ENCODE measurements around the gene AMPD1.

GRCh38 chr1:114694540-114695310, 621 bp downstream of the AMPD1 start:
- no peak for TF ChIP-seq CTCF (IDR thresholded peaks at IDR 0.05)
- no peak for TF ChIP-seq POLR2A (IDR thresholded peaks at IDR 0.05)

All from ovary (tissue), 3 donors.